ENCODE data around the gene DNA2. TPM values are rescaled to one million over a fixed set of nuclear protein-coding genes. Genes with fewer than 3 reads are reported as not detected.

The DNA2 gene
- total and polyA plus RNA-seq, 7 experiments from 2014 or later = 0.40 to 40.2 (median 5.2) TPM

GRCh38 chr10:68406815-68407548 is 64.8 kb downstream of the DNA2 start, which contains the start of gene RUFY2:
Gene RUFY2 (minus strand): TSS chr10:68407277. CDS start chr10:68407189, 88 bp downstream.
- peaks cover 0 to 8% (median 0%) of the 10 kb centered on the region in 3 experiments for H3K36me3 ChIP-seq (ENCODE audit: control insufficient read depth in 2 of 3, insufficient read depth in 3 of 3, low read length in 3 of 3)
- no peaks in the 10 kb centered on the region for H3K27me3 ChIP-seq (ENCODE audit: control insufficient read depth in 2 of 2, insufficient read depth in 2 of 2, low read length in 2 of 2)
- peak within 1 kb of the TSS; percentile 76 for H3K27ac ChIP-seq (ENCODE audit: low read depth, low read length)
- peak within 1 kb of the TSS; percentile 73 for H3K4me3 ChIP-seq (ENCODE audit: low read length)
- CTCF ChIA-PET = interaction anchor here (0.6 to 0.9 kb wide), 3 partner anchors 59 to 589 kb away, joined by 3 read pairs; no protein-coding TSS in a partner anchor
- peaks cover 3 to 7% of the 10 kb centered on the region in 2 donors for H3K4me1 ChIP-seq (ENCODE audit: control insufficient read depth in 2 of 2, insufficient read depth in 2 of 2, low read length in 2 of 2)
- ATAC-seq (peak; percentile 98), DNase-seq (peak; percentile 61 to 91 (median 74))
- H3K4me1 Mint-ChIP-seq = peaks cover 10 to 19% (median 17%) of the 10 kb centered on the region in 7 donors
- H3K27ac Mint-ChIP-seq = peak within 1 kb of the TSS; percentile 62 to 90 (median 81)
- H3K9me3 Mint-ChIP-seq = no peaks in the 10 kb centered on the region
- no peaks in the 10 kb centered on the region for H3K36me3 Mint-ChIP-seq
- H3K9me3 ChIP-seq (ENCODE audit: control insufficient read depth in 2 of 3, low read length in 3 of 3) = no peaks in the 10 kb centered on the region
- H3K4me3 Mint-ChIP-seq = peak within 1 kb of the TSS; percentile 85 to 96 (median 89)
- no peaks in the 10 kb centered on the region for H3K27me3 Mint-ChIP-seq
- POLR2A ChIA-PET = interaction anchor here (0.8 to 1.1 kb wide), 3 partner anchors 73 to 120 kb away, joined by 3 to 4 read pairs (median 3); partner anchors contain the start of gene HNRNPH3
- intact Hi-C loops (cut with micrococcal nuclease) = loop anchor here (1.0 to 5.0 kb wide), 17 partner anchors 64 to 715 kb away; partner anchors contain the start of genes CCAR1 (in 2 of the 2), DDX50 (in 2 of the 2), DNA2 (in 2 of the 2) and HERC4 (in 2 of the 2)

GRCh38 chr10:68406111-68406814 is 65.5 kb downstream of the DNA2 start:
- Histone ChIP-seq H3K27ac (ENCODE audit: low read depth, low read length) (peak overlapping the region; percentile 76), H3K36me3 (ENCODE audit: control insufficient read depth in 2 of 3, insufficient read depth in 3 of 3, low read length in 3 of 3) (peaks cover 0 to 10% (median 4%) of the 10 kb centered on the region in 3 experiments), H3K9me3 (ENCODE audit: control insufficient read depth in 2 of 3, low read length in 3 of 3) (no peaks in the 10 kb centered on the region), H3K4me3 (ENCODE audit: low read length) (peak overlapping the region; percentile 73), H3K27me3 (ENCODE audit: control insufficient read depth in 2 of 2, insufficient read depth in 2 of 2, low read length in 2 of 2) (no peaks in the 10 kb centered on the region), H3K4me1 (ENCODE audit: control insufficient read depth in 2 of 2, insufficient read depth in 2 of 2, low read length in 2 of 2) (peaks cover 3 to 7% of the 10 kb centered on the region in 2 donors)
- no peaks in the 10 kb centered on the region for H3K9me3 Mint-ChIP-seq
- ChIA-PET POLR2A (interaction anchor here (0.6 to 1.1 kb wide), 5 partner anchors 73 to 1107 kb away, joined by 3 to 4 read pairs (median 3); partner anchors contain the start of gene HNRNPH3), CTCF (interaction anchor here (0.6 to 0.9 kb wide), 3 partner anchors 58 to 588 kb away, joined by 3 read pairs; no protein-coding TSS in a partner anchor)
- ATAC-seq (peak; percentile 6), DNase-seq (peak in 2 of 9 donors; percentile 5 to 56)
- H3K4me1 Mint-ChIP-seq = peaks cover 10 to 23% (median 18%) of the 10 kb centered on the region in 7 donors
- H3K27ac Mint-ChIP-seq = peak overlapping the region; percentile 19 to 90 (median 81)
- peaks cover 0 to 3% (median 0%) of the 10 kb centered on the region in 5 donors for H3K36me3 Mint-ChIP-seq
- H3K4me3 Mint-ChIP-seq = peak overlapping the region; percentile 85 to 96 (median 89)
- no peaks in the 10 kb centered on the region for H3K27me3 Mint-ChIP-seq
- intact Hi-C loops (cut with micrococcal nuclease) = loop anchor here (1.0 to 5.0 kb wide), 13 partner anchors 65 to 716 kb away; partner anchors contain the start of genes CCAR1 (in 2 of the 2), HERC4 (in 2 of the 2), DDX21 (in 1 of the 2) and DDX50 (in 1 of the 2)

GRCh38 chr10:68403701-68404100 is 68.1 kb downstream of the DNA2 start:
- no peak for ATAC-seq
- Histone ChIP-seq H3K9me3 (ENCODE audit: control insufficient read depth in 2 of 3, low read length in 3 of 3) (no peaks in the 10 kb centered on the region), H3K27me3 (ENCODE audit: control insufficient read depth in 2 of 2, insufficient read depth in 2 of 2, low read length in 2 of 2) (no peaks in the 10 kb centered on the region), H3K4me3 (ENCODE audit: low read length) (no peak overlapping the region), H3K4me1 (ENCODE audit: control insufficient read depth in 2 of 2, insufficient read depth in 2 of 2, low read length in 2 of 2) (peaks cover 3 to 7% of the 10 kb centered on the region in 2 donors), H3K27ac (ENCODE audit: low read depth, low read length) (no peak overlapping the region), H3K36me3 (ENCODE audit: control insufficient read depth in 2 of 3, insufficient read depth in 3 of 3, low read length in 3 of 3) (peaks cover 0 to 15% (median 6%) of the 10 kb centered on the region in 3 experiments)
- intact Hi-C loops (cut with micrococcal nuclease) = no loop called here
- CTCF ChIA-PET = interaction anchor here (0.6 kb wide), 1 partner anchor 10 kb away, joined by 3 read pairs; no protein-coding TSS in a partner anchor
- Mint-ChIP-seq H3K4me3 (no peak overlapping the region), H3K9me3 (no peaks in the 10 kb centered on the region), H3K27ac (no peak overlapping the region), H3K36me3 (peaks cover 0 to 7% (median 2%) of the 10 kb centered on the region in 5 donors), H3K4me1 (peaks cover 15 to 26% (median 18%) of the 10 kb centered on the region in 7 donors), H3K27me3 (no peaks in the 10 kb centered on the region)
- POLR2A ChIA-PET = no interaction called here
- no peak for DNase-seq

- intact Hi-C loops (cut with micrococcal nuclease) = no loop called here
- peaks cover 15 to 26% (median 18%) of the 10 kb centered on the region in 7 donors for H3K4me1 Mint-ChIP-seq
- no peak for DNase-seq
- ChIA-PET CTCF (interaction anchor here (0.8 kb wide), 1 partner anchor 78 kb away, joined by 3 read pairs; no protein-coding TSS in a partner anchor), POLR2A (no interaction called here)
- H3K27ac Mint-ChIP-seq = no peak overlapping the region
- Histone ChIP-seq H3K27me3 (ENCODE audit: control insufficient read depth in 2 of 2, insufficient read depth in 2 of 2, low read length in 2 of 2) (no peaks in the 10 kb centered on the region), H3K27ac (ENCODE audit: low read depth, low read length) (no peak overlapping the region), H3K36me3 (ENCODE audit: control insufficient read depth in 2 of 3, insufficient read depth in 3 of 3, low read length in 3 of 3) (peaks cover 0 to 15% (median 6%) of the 10 kb centered on the region in 3 experiments), H3K4me1 (ENCODE audit: control insufficient read depth in 2 of 2, insufficient read depth in 2 of 2, low read length in 2 of 2) (peaks cover 0 to 7% of the 10 kb centered on the region in 2 donors), H3K9me3 (ENCODE audit: control insufficient read depth in 2 of 3, low read length in 3 of 3) (no peaks in the 10 kb centered on the region), H3K4me3 (ENCODE audit: low read length) (no peak overlapping the region)
- no peak overlapping the region for H3K4me3 Mint-ChIP-seq
- peaks cover 0 to 7% (median 2%) of the 10 kb centered on the region in 5 donors for H3K36me3 Mint-ChIP-seq
- ATAC-seq = no peak
- no peaks in the 10 kb centered on the region for H3K27me3 Mint-ChIP-seq
- H3K9me3 Mint-ChIP-seq = no peaks in the 10 kb centered on the region
Measured at GRCh38 chr10:68402276-68402675, 69.5 kb downstream of the DNA2 start.

GRCh38 chr10:68397005-68397404 is 74.8 kb downstream of the DNA2 start:
- peaks cover 0 to 10% (median 5%) of the 10 kb centered on the region in 7 donors for H3K4me1 Mint-ChIP-seq
- POLR2A ChIA-PET = interaction anchor here (1.0 kb wide), 1 partner anchor 64 kb away, joined by 3 read pairs; the partner anchor contains the start of gene PBLD
- no peak overlapping the region for H3K4me3 Mint-ChIP-seq
- no peak overlapping the region for H3K27ac Mint-ChIP-seq
- H3K27me3 Mint-ChIP-seq = no peaks in the 10 kb centered on the region
- intact Hi-C loops (cut with micrococcal nuclease) = no loop called here
- Histone ChIP-seq H3K4me1 (ENCODE audit: control insufficient read depth in 2 of 2, insufficient read depth in 2 of 2, low read length in 2 of 2) (no peaks in the 10 kb centered on the region), H3K4me3 (ENCODE audit: low read length) (no peak overlapping the region), H3K36me3 (ENCODE audit: control insufficient read depth in 2 of 3, insufficient read depth in 3 of 3, low read length in 3 of 3) (peaks cover 0 to 16% (median 6%) of the 10 kb centered on the region in 3 experiments), H3K27ac (ENCODE audit: low read depth, low read length) (no peak overlapping the region), H3K27me3 (ENCODE audit: control insufficient read depth in 2 of 2, insufficient read depth in 2 of 2, low read length in 2 of 2) (no peaks in the 10 kb centered on the region), H3K9me3 (ENCODE audit: control insufficient read depth in 2 of 3, low read length in 3 of 3) (no peaks in the 10 kb centered on the region)
- CTCF ChIA-PET = interaction anchor here (0.6 kb wide), 1 partner anchor 12 kb away, joined by 5 read pairs; no protein-coding TSS in a partner anchor
- ATAC-seq (no peak), DNase-seq (no peak)
- no peaks in the 10 kb centered on the region for H3K9me3 Mint-ChIP-seq
- peaks cover 0 to 24% (median 13%) of the 10 kb centered on the region in 5 donors for H3K36me3 Mint-ChIP-seq

GRCh38 chr10:68385740-68386139 is 86.0 kb downstream of the DNA2 start:
- no peak overlapping the region for H3K4me3 ChIP-seq (ENCODE audit: low read length)
- no peaks in the 10 kb centered on the region for H3K9me3 Mint-ChIP-seq
- ChIA-PET CTCF (interaction anchor here (0.7 kb wide), 1 partner anchor 11 kb away, joined by 5 read pairs; no protein-coding TSS in a partner anchor), POLR2A (interaction anchor here (0.5 to 0.7 kb wide), 2 partner anchors 42 to 500 kb away, joined by 3 read pairs; no protein-coding TSS in a partner anchor)
- H3K9me3 ChIP-seq (ENCODE audit: control insufficient read depth in 2 of 3, low read length in 3 of 3) = no peaks in the 10 kb centered on the region
- H3K27me3 ChIP-seq (ENCODE audit: control insufficient read depth in 2 of 2, insufficient read depth in 2 of 2, low read length in 2 of 2) = no peaks in the 10 kb centered on the region
- peaks cover 0 to 32% (median 3%) of the 10 kb centered on the region in 3 experiments for H3K36me3 ChIP-seq (ENCODE audit: control insufficient read depth in 2 of 3, insufficient read depth in 3 of 3, low read length in 3 of 3)
- H3K4me1 ChIP-seq (ENCODE audit: control insufficient read depth in 2 of 2, insufficient read depth in 2 of 2, low read length in 2 of 2) = no peaks in the 10 kb centered on the region
- intact Hi-C loops (cut with micrococcal nuclease) = no loop called here
- ATAC-seq (no peak), DNase-seq (no peak)
- H3K4me1 Mint-ChIP-seq = peaks cover 0 to 6% (median 0%) of the 10 kb centered on the region in 7 donors
- H3K36me3 Mint-ChIP-seq = peaks cover 0 to 36% (median 10%) of the 10 kb centered on the region in 5 donors
- H3K27me3 Mint-ChIP-seq = no peaks in the 10 kb centered on the region
- H3K4me3 Mint-ChIP-seq = no peak overlapping the region
- H3K27ac ChIP-seq (ENCODE audit: low read depth, low read length) = no peak overlapping the region
- H3K27ac Mint-ChIP-seq = no peak overlapping the region

All from naive thymus-derived CD4-positive, alpha-beta T cell (primary cell).